ENCODE results near the gene SLAIN1. TPM values are rescaled to one million over a fixed set of nuclear protein-coding genes. Genes with fewer than 3 reads are reported as not detected.
"Not testable (repeated sequence)": the region's sequence is repeated elsewhere in the genome, so short reads cannot be mapped to it uniquely, and the experiment has no call there.

Gene SLAIN1
- 1 to 10 TPM; 1.2 to 5.3 (median 2.4) TPM for polyA plus RNA-seq

DNA sequence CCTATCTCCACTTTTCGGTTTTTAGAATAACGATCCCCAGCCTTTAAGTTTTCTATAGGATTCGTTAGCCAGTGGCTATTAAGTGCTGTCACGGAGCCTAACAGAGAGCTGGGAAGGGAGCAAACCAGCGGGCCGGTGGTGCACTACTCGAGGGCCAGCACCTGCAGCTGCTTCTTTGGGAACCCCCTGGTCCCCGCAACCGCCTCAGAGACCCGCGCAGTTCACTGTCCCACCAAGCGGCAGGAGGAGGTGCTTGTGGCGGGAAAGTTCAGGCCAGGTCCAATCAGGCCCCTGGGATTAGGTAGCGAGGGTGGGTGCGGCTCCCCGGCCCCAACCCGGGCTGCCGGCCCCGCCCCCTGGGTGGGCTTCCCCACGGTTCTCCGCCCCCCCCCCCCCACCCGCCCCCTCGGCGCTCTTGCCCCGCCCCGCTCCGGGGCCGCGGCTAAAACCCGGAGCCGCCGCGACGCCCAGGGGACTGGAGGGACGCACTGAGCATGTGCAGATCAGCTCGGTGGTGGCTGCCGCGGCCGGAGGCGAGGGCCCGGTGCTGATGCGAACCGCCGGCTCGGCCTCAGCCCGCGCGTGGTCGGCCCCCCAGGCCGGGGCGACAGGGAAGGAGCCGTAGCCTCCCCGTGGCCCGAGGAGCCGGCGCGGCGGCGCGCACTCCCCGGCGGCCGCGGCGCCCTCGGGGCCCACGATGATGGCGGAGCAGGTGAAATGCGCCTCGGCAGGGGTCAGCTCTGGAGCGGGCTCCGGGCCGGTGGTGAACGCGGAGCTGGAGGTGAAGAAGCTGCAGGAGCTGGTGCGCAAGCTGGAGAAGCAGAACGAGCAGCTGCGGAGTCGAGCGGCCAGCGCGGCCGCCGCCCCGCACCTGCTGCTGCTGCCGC, at the start of gene SLAIN1:
SLAIN1 (plus strand) TSS at position 471 of the 887 bp plus-strand sequence; CDS start at position 698, 227 bp downstream.
- 0 to 2% (median 1%) methylated on average over 66 to 86 of the region's 86 CpGs for WGBS, 3 donors
- H3K27ac ChIP-seq (ENCODE audit: low read depth, low read length), result no peak within 1 kb of the TSS

- H3K27ac ChIP-seq (ENCODE audit: low read depth, low read length), result no peak overlapping the region
Measured at GRCh38 chr13:77650409-77650808, 47.1 kb upstream of the SLAIN1 start.

GRCh38 chr13:77653301-77653700, 44.2 kb upstream of the SLAIN1 start:
- WGBS, 3 donors, result 56 to 92% (median 63%) methylated on average over 2 of the region's 2 CpGs
- no peak overlapping the region for H3K27ac ChIP-seq (ENCODE audit: low read depth, low read length)

DNA sequence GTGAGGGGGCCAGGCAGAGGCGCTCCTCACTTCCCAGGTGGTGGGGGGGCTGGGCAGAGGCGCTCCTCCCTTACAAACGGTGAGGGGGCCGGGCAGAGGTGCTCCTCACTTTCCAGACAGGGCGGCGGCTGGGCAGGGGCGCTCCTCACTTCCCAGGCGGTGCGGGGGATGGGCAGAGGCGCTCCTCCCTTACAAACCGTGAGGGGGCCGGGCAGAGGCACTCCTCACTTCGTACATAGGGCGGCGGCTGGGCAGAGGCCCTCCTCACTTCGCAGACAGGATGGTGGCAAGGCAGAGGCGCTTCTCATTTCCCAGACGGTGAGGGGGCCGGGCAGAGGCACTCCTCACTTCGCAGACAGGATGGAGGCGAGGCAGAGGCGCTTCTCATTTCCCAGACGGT, 37.5 kb upstream of the SLAIN1 start:
- H3K27ac ChIP-seq (ENCODE audit: low read depth, low read length), result not testable (repeated sequence)
- WGBS, 3 donors, result 87 to 96% (median 94%) methylated on average over 23 of the region's 23 CpGs

DNA sequence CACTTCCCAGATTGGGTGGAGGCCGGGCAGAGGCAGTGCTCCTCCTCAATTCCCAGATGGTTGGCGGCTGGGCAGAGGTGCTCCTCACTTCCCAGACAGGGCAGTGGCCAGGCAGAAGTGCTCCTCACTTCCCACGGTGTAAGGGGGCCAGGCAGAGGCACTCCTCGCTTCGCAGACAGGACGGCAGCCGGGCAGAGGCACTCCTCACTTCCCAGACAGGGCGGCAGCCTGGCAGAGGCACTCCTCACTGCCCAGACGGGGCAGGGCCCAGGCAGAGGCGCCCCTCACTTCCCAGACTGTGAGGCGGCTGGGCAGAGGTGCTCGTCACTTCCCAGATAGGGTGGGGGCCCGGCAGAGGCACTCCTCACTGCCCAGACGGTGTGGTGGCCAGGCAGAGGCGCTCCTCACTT, 36.6 kb upstream of the SLAIN1 start:
- WGBS, 3 donors, result 88 to 93% (median 90%) methylated on average over 14 to 15 of the region's 15 CpGs
- no peak overlapping the region for H3K27ac ChIP-seq (ENCODE audit: low read depth, low read length)

- H3K27ac ChIP-seq (ENCODE audit: low read depth, low read length), result not testable (repeated sequence)
- 90 to 94% (median 91%) methylated on average over 16 of the region's 16 CpGs for WGBS, 3 donors
Measured at GRCh38 chr13:77662301-77662700, 35.2 kb upstream of the SLAIN1 start.

- WGBS, 3 donors, result 94 to 99% (median 96%) methylated on average over 9 to 15 of the region's 15 CpGs
- H3K27ac ChIP-seq (ENCODE audit: low read depth, low read length), result not testable (repeated sequence)
Measured at GRCh38 chr13:77662831-77663230, 34.7 kb upstream of the SLAIN1 start.

DNA sequence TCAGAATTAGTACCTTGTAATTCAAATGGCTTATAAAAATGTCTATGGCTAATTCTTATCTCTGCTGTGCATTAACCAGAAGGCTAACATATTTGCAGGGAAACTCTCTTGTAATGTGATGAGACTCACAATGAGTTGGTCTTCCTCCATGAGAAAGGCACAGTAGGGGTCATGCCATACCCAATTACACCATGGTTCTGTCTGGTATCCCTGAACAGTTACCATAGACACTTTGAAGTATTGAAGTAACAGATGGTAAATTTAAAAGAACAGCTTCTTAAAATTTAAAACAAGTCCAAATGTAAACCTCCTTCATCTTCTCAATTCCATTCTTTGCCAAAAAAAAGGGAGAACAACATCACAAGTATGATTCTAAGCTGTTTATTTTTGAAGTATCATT, 22.6 kb upstream of the SLAIN1 start:
- H3K27ac ChIP-seq (ENCODE audit: low read depth, low read length), result no peak overlapping the region

DNA sequence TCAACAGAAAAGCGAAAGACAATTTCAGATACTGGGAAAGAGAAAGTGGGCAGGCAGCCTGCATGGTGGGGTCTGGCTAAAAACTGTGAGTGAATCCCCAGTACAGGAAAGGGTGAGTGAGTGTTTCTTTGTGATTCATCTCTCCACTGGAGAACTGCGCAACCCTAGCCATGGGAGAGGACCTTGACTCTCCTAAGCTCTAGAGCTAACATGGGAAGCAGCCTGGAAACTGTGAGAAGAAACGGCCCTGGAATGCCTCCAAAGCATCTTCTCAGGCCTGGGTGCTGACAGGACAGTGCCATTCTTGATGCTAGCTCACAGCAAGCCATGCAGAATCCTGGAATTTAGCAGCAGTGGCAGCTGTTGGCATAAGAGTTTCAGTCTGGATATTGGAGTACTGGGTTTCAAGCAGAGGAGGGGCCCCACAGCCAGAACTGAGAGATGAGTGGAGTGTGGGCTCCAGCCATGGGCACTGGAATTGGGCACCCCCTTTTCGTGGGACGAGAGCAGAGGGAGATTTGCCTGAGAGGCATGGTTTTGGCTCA, 18.7 kb upstream of the SLAIN1 start:
- 68 to 76% (median 72%) methylated on average over 5 of the region's 5 CpGs for WGBS, 3 donors
- no peak overlapping the region for H3K27ac ChIP-seq (ENCODE audit: low read depth, low read length)

- no peak overlapping the region for H3K27ac ChIP-seq (ENCODE audit: low read depth, low read length)
- WGBS, 3 donors, result 82 to 89% (median 88%) methylated on average over 2 of the region's 2 CpGs
Measured at GRCh38 chr13:77687799-77688198, 9.7 kb upstream of the SLAIN1 start.

GRCh38 chr13:77691871-77692270, 5.6 kb upstream of the SLAIN1 start:
- WGBS, 3 donors, result 41 to 78% (median 73%) methylated on average over 1 of the region's 1 CpG
- H3K27ac ChIP-seq (ENCODE audit: low read depth, low read length), result no peak overlapping the region

DNA sequence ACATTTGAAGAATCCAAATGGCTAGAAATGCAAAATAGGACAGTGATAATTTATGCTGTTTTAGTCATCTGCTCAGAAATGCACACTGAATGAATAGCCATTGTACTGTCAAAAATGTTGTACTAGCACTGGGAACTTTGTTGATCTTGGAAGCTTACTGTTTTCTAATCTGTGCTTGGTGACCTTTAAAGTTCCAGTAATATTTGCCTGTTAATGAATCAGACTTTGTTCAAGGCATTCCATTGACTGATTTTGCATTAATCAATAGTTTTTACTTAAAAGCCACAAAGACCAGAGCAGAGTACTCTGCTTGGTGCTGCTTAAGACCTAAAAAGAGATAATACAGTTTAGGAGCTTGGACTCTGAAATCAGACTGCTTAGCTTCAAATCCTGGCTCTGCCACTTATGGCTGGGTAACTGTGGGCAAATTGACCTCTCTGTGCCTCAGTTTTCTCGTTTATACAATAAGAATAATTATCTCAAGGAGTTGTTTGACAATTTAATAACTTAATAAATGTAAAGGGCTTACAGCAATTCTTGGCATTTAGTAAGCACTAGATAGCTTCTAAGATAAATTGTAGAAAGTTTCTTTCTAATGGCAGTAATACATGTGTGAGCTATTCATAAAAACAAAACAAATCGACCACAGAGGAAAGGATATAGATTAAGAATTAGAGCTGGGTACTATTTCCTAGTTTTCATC, 4.6 kb upstream of the SLAIN1 start:
- 20 to 58% (median 56%) methylated on average over 2 of the region's 2 CpGs for WGBS, 3 donors
- H3K27ac ChIP-seq (ENCODE audit: low read depth, low read length), result no peak overlapping the region

DNA sequence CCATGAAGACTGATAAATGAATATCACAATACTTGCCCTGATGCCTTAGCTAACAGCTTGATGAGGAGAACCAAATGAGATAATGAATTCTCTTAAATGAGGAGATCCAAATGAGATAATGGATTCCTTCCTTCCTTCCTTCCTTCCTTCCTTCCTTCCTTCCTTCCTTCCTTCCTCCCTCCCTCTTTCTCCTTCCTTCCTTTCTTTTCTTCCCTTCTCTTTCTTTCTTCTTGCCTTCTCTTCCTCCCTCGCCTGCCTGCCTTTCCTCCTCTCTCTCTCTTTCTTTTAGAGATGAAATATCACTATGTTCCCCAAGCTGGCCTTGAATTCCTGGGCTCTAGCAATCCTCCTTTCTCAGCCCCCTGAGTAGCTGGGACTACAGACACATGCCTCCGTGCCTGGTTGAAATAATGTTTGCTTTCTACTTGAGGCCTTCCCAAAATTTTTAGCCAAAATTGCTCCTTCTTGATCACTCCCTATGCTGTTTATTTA, 4.0 kb upstream of the SLAIN1 start:
- 77 to 80% (median 78%) methylated on average over 2 of the region's 2 CpGs for WGBS, 3 donors

GRCh38 chr13:77696006-77696878, 1.2 kb upstream of the SLAIN1 start:
- 16 to 24% (median 21%) methylated on average over 9 of the region's 9 CpGs for WGBS, 3 donors
- no peak overlapping the region for H3K27ac ChIP-seq (ENCODE audit: low read depth, low read length)

More for the DNA sequence above, 4.0 kb upstream of the SLAIN1 start:
- H3K27ac ChIP-seq (ENCODE audit: low read depth, low read length), result no peak overlapping the region

GRCh38 chr13:77696879-77697216, 639 bp upstream of the SLAIN1 start:
- WGBS, 3 donors, result 28 to 55% (median 54%) methylated on average over 3 of the region's 3 CpGs
- H3K27ac ChIP-seq (ENCODE audit: low read depth, low read length), result no peak overlapping the region

DNA sequence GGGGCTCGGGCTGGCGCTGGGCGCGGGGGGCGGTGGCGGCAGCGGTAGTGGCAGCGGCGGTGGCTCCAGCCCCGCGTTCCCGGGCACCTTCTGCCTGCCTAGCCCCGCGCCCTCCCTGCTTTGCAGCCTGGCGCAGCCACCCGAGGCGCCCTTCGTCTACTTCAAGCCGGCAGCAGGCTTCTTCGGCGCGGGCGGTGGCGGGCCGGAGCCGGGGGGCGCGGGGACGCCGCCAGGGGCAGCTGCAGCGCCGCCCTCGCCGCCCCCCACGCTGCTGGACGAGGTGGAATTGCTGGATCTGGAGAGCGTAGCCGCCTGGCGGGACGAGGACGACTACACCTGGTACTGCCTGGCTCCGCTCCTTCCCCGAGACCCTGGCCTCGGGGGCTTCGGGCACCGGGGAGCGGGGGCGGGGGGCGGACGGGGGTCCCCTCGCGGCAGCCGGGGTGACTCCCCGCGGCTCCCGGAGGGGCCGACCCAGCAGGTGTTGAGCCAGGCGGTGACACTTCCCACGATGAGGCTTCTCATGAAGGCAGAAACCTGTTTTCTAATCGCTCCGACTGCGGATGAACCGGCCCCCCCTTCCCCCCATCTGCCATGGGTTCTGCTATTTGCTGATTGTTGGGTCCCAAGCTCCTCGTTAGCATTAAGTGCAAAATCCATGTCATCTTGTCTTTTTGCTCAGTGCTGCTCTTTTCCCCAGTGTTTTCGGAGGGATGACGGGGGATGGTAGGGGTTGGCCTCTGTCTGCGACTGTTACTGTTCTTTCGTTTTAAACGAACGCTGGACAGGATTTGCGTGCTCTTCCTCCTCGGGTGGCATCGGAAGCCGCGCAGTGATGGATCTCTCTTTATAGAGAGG, 943 bp downstream of the SLAIN1 start:
- H3K27ac ChIP-seq (ENCODE audit: low read depth, low read length), result no peak overlapping the region
- WGBS, 3 donors, result 1% methylated on average over 57 to 75 of the region's 75 CpGs

DNA sequence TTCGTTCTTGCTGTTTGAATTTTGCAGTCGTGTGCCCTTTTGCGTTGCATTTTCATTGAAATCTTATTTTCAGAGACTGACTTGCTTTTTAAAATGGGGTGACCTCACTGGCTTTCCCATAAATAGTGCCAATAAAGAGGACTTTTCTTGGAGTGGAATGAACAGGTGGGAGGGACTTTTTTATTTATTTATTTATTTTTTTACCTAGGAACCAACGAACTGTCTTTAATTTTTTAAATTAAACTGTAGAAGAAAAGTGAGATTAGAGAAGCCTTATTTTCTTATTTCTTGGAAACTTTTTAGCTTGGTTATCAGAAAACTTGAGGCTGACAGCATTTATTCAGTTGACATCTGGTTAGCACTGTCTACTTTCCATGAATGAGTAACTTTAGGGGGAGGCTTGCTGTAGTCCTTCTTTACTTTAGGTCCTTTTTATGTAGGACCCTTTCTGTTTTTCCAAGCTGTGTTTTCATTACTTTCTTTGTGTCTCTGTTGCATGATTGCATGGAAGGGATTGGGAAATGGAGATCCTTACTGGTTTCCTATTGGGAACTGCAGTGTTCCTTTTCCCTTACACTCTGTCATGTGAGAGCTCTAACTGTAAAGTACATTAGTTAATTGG, 1.7 kb downstream of the SLAIN1 start:
- 0 to 1% (median 1%) methylated on average over 4 of the region's 4 CpGs for WGBS, 3 donors
- no peak overlapping the region for H3K27ac ChIP-seq (ENCODE audit: low read depth, low read length)

Measured in adipose tissue (tissue), 3 donors.